CD8-positive, alpha-beta memory T cell (primary cell): ENCODE measurements around the gene MEF2B. TPM values are rescaled to one million over a fixed set of nuclear protein-coding genes. Genes with fewer than 3 reads are reported as not detected.

ENCODE experiments used
- CTCF ChIA-PET: fragments of 350-600 bp; sonication (Branson Sonifier 250); formaldehyde crosslinking; loops from one replicate; lab custom pipeline; 2021; ENCODE audit warnings: antibody characterized with exemption; lab: Charles Lee
- POLR2A ChIA-PET: fragments of 350-600 bp; sonication (Branson Sonifier 250); formaldehyde crosslinking; loops from one replicate; lab custom pipeline; 2021; ENCODE audit warnings: antibody characterized with exemption; lab: Charles Lee
- DNase-seq, 5 donors: peaks; one replicate each; pipeline versions ENCODE4 v3.0.0 to v3.0.0-alpha.2; 2020 to 2022; ENCODE audit warnings: mixed read lengths in 1 of 5
- H3K27ac ChIP-seq: one replicate; pipeline ENCODE4 v1.7.0; 2013; ENCODE audit warnings: low read depth, mild to moderate bottlenecking, low read length, moderate library complexity
- H3K27me3 ChIP-seq: 2 replicates; pipeline ENCODE4 v1.7.0; 2013; ENCODE audit warnings: low read length, mild to moderate bottlenecking; ENCODE audit not compliant: insufficient read depth, poor library complexity, severe bottlenecking
- H3K36me3 ChIP-seq: 2 replicates; pipeline ENCODE4 v1.7.0; 2013; ENCODE audit warnings: mild to moderate bottlenecking, low read length, moderate library complexity; ENCODE audit not compliant: insufficient read depth
- H3K4me1 ChIP-seq: 2 replicates; pipeline ENCODE4 v1.7.0; 2013; ENCODE audit warnings: mild to moderate bottlenecking, low read length, moderate library complexity; ENCODE audit not compliant: insufficient read depth
- H3K4me3 ChIP-seq: 2 replicates; pipeline ENCODE4 v1.7.0; 2013; ENCODE audit warnings: mild to moderate bottlenecking, low read length
- H3K9me3 ChIP-seq: 2 replicates; pipeline ENCODE4 v1.7.0; 2013; ENCODE audit warnings: mild to moderate bottlenecking, low read length
- H3K27ac Mint-ChIP-seq, 8 donors: one replicate each; pipeline ENCODE4 v1.8.0; 2020 to 2021; ENCODE audit warnings: mixed read lengths in 8 of 8, mild to moderate bottlenecking in 6 of 8, inconsistent platforms in 3 of 8, moderate library complexity in 3 of 8
- H3K27me3 Mint-ChIP-seq, 2 donors: one replicate each; pipeline ENCODE4 v1.8.0; 2020 to 2021; ENCODE audit warnings: mixed read lengths in 2 of 2, mild to moderate bottlenecking in 1 of 2, moderate library complexity in 1 of 2
- H3K36me3 Mint-ChIP-seq, 3 donors: one replicate each; pipeline ENCODE4 v1.8.0; 2020 to 2021; ENCODE audit warnings: mixed read lengths in 3 of 3, inconsistent platforms in 1 of 3, mild to moderate bottlenecking in 1 of 3
- H3K4me1 Mint-ChIP-seq, 3 donors: one replicate each; pipeline ENCODE4 v1.8.0; 2020 to 2021; ENCODE audit warnings: mixed read lengths in 3 of 3, inconsistent platforms in 1 of 3, mild to moderate bottlenecking in 1 of 3
- H3K4me3 Mint-ChIP-seq, 7 donors: one replicate each; pipeline ENCODE4 v1.8.0; 2020 to 2021; ENCODE audit warnings: mixed read lengths in 7 of 7, mild to moderate bottlenecking in 6 of 7, moderate library complexity in 4 of 7, inconsistent platforms in 2 of 7
- H3K9me3 Mint-ChIP-seq, 5 donors: one replicate each; pipeline ENCODE4 v1.8.0; 2020 to 2022; ENCODE audit warnings: mixed read lengths in 5 of 5, mild to moderate bottlenecking in 3 of 5, moderate library complexity in 2 of 5, inconsistent platforms in 1 of 5
- polyA plus RNA-seq: library from polyadenylated mRNA; unstranded; fragments of 300-500 nt; fragmentation: Illumina TruSeq; gene quantifications from one replicate; pipeline ENCODE4 v1.2.3, GENCODE V29; 2021
- total RNA-seq, 2 experiments: library from RNA; stranded (reverse); gene quantifications; one replicate each; pipeline ENCODE4 v1.2.3, GENCODE V29; 2021

Gene MEF2B
- total RNA-seq (1 to 10 TPM; 1.5 to 2.0 TPM), polyA plus RNA-seq (not detected)

- H3K36me3 ChIP-seq, result no peaks in the 10 kb centered on the region
- Mint-ChIP-seq H3K4me1 (peaks cover 14 to 20% (median 15%) of the 10 kb centered on the region in 3 donors), H3K4me3 (peak within 1 kb of the TSS in 6 of 7 donors; percentile 52 to 90 (median 65)), H3K9me3 (no peaks in the 10 kb centered on the region), H3K27ac (peak within 1 kb of the TSS in 3 of 8 donors; percentile 22 to 64 (median 36)), H3K36me3 (peaks cover 0 to 3% (median 3%) of the 10 kb centered on the region in 3 donors), H3K27me3 (peaks cover 3 to 8% of the 10 kb centered on the region in 2 donors)
- ChIA-PET CTCF (no interaction called here), POLR2A (no interaction called here)
- H3K27me3 ChIP-seq, result no peaks in the 10 kb centered on the region
- DNase-seq, result peak; percentile 51 to 80 (median 63)
- no peaks in the 10 kb centered on the region for H3K9me3 ChIP-seq
- no peak within 1 kb of the TSS for H3K27ac ChIP-seq
- H3K4me3 ChIP-seq, result peak within 1 kb of the TSS; percentile 36
- H3K4me1 ChIP-seq, result peaks cover 8% of the 10 kb centered on the region
These were observed at the start of gene MEF2B for GRCh38 chr19:19170053-19170872. Gene MEF2B, minus strand, starts transcription at chr19:19170263. Its CDS starts 19,528 bp downstream, at chr19:19150735.

- CTCF ChIA-PET, result no interaction called here
- H3K4me3 Mint-ChIP-seq, result no peak overlapping the region
- peaks cover 17 to 30% of the 10 kb centered on the region in 2 donors for H3K27me3 Mint-ChIP-seq
These were observed 48.8 kb upstream of the MEF2B start for GRCh38 chr19:19218911-19219310.

GRCh38 chr19:19217099-19217498 is 47.0 kb upstream of the MEF2B start:
- peaks cover 23 to 44% of the 10 kb centered on the region in 2 donors for H3K27me3 Mint-ChIP-seq
- no peaks in the 10 kb centered on the region for H3K36me3 ChIP-seq
- POLR2A ChIA-PET, result no interaction called here
- peaks cover 23% of the 10 kb centered on the region for H3K27me3 ChIP-seq
- H3K36me3 Mint-ChIP-seq, result peaks cover 0 to 9% (median 0%) of the 10 kb centered on the region in 3 donors
- H3K9me3 Mint-ChIP-seq, result no peaks in the 10 kb centered on the region
- no peaks in the 10 kb centered on the region for H3K4me1 ChIP-seq
- no peak overlapping the region for H3K4me3 ChIP-seq
- no peak overlapping the region for H3K4me3 Mint-ChIP-seq
- H3K27ac Mint-ChIP-seq, result no peak overlapping the region
- no peaks in the 10 kb centered on the region for H3K9me3 ChIP-seq
- CTCF ChIA-PET, result no interaction called here
- H3K4me1 Mint-ChIP-seq, result peaks cover 0 to 4% (median 0%) of the 10 kb centered on the region in 3 donors
- DNase-seq, result no peak
- H3K27ac ChIP-seq, result no peak overlapping the region

More at GRCh38 chr19:19218911-19219310, 48.8 kb upstream of the MEF2B start:
- Histone ChIP-seq H3K4me3 (no peak overlapping the region), H3K4me1 (no peaks in the 10 kb centered on the region), H3K27me3 (peaks cover 7% of the 10 kb centered on the region), H3K9me3 (no peaks in the 10 kb centered on the region), H3K27ac (no peak overlapping the region), H3K36me3 (no peaks in the 10 kb centered on the region)
- H3K9me3 Mint-ChIP-seq, result no peaks in the 10 kb centered on the region
- no peak overlapping the region for H3K27ac Mint-ChIP-seq
- POLR2A ChIA-PET, result no interaction called here
- H3K4me1 Mint-ChIP-seq, result peaks cover 0 to 3% (median 0%) of the 10 kb centered on the region in 3 donors
- peaks cover 0 to 9% (median 0%) of the 10 kb centered on the region in 3 donors for H3K36me3 Mint-ChIP-seq
- DNase-seq, result no peak

DNA sequence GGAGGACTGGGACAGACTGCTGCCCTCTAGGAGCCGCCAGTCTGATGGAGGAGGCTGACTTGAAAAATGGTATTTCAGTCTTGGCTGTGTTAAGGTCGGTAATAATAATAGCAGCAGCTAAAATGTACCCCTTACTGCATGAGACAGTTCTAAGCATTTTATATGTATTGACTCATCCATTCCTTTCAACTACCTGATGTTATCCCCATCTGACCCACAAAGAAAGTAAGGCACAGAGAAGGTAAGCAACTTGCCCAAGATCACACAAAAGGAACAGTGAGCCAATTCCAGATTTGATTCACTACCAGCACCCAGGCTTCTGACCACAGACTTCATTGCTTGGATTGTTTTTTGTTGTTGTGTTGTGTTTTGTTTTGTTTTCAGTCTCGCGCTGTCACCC is 45.7 kb upstream of the MEF2B start:
- Mint-ChIP-seq H3K9me3 (no peaks in the 10 kb centered on the region), H3K27me3 (peaks cover 31 to 50% of the 10 kb centered on the region in 2 donors), H3K4me3 (no peak overlapping the region), H3K36me3 (peaks cover 0 to 9% (median 0%) of the 10 kb centered on the region in 3 donors), H3K27ac (no peak overlapping the region), H3K4me1 (peaks cover 0 to 4% (median 0%) of the 10 kb centered on the region in 3 donors)
- Histone ChIP-seq H3K4me1 (no peaks in the 10 kb centered on the region), H3K27ac (no peak overlapping the region), H3K4me3 (no peak overlapping the region), H3K36me3 (no peaks in the 10 kb centered on the region), H3K27me3 (peaks cover 28% of the 10 kb centered on the region), H3K9me3 (no peaks in the 10 kb centered on the region)
- ChIA-PET POLR2A (no interaction called here), CTCF (no interaction called here)
- DNase-seq, result no peak

GRCh38 chr19:19214892-19215291 is 44.8 kb upstream of the MEF2B start:
- no peak overlapping the region for H3K27ac Mint-ChIP-seq
- Histone ChIP-seq H3K4me3 (no peak overlapping the region), H3K36me3 (no peaks in the 10 kb centered on the region), H3K4me1 (no peaks in the 10 kb centered on the region), H3K27me3 (peaks cover 28% of the 10 kb centered on the region), H3K27ac (no peak overlapping the region), H3K9me3 (no peaks in the 10 kb centered on the region)
- no peak overlapping the region for H3K4me3 Mint-ChIP-seq
- H3K36me3 Mint-ChIP-seq, result peaks cover 0 to 9% (median 0%) of the 10 kb centered on the region in 3 donors
- H3K27me3 Mint-ChIP-seq, result peaks cover 36 to 54% of the 10 kb centered on the region in 2 donors
- H3K9me3 Mint-ChIP-seq, result no peaks in the 10 kb centered on the region
- peaks cover 0 to 4% (median 0%) of the 10 kb centered on the region in 3 donors for H3K4me1 Mint-ChIP-seq
- no peak for DNase-seq
- ChIA-PET CTCF (interaction anchor here (1.8 kb wide), 1 partner anchor 10 kb away, joined by 7 read pairs; no protein-coding TSS in a partner anchor), POLR2A (no interaction called here)

- Mint-ChIP-seq H3K27ac (no peak overlapping the region), H3K4me3 (no peak overlapping the region), H3K36me3 (peaks cover 0 to 9% (median 0%) of the 10 kb centered on the region in 3 donors), H3K27me3 (peaks cover 40 to 54% of the 10 kb centered on the region in 2 donors), H3K9me3 (no peaks in the 10 kb centered on the region), H3K4me1 (peaks cover 0 to 4% (median 0%) of the 10 kb centered on the region in 3 donors)
- Histone ChIP-seq H3K27me3 (peaks cover 28% of the 10 kb centered on the region), H3K9me3 (no peaks in the 10 kb centered on the region), H3K36me3 (no peaks in the 10 kb centered on the region), H3K4me1 (no peaks in the 10 kb centered on the region), H3K4me3 (no peak overlapping the region), H3K27ac (no peak overlapping the region)
- DNase-seq, result no peak
- POLR2A ChIA-PET, result no interaction called here
- CTCF ChIA-PET, result interaction anchor here (1.8 kb wide), 1 partner anchor 11 kb away, joined by 7 read pairs; no protein-coding TSS in a partner anchor
These were observed 44.1 kb upstream of the MEF2B start for GRCh38 chr19:19214159-19214490.

GRCh38 chr19:19213426-19214158 is 43.5 kb upstream of the MEF2B start:
- Mint-ChIP-seq H3K4me3 (no peak overlapping the region), H3K4me1 (peaks cover 0 to 4% (median 0%) of the 10 kb centered on the region in 3 donors), H3K27ac (no peak overlapping the region), H3K9me3 (no peaks in the 10 kb centered on the region), H3K36me3 (peaks cover 0 to 9% (median 0%) of the 10 kb centered on the region in 3 donors), H3K27me3 (peaks cover 41 to 54% of the 10 kb centered on the region in 2 donors)
- Histone ChIP-seq H3K4me3 (no peak overlapping the region), H3K27me3 (peaks cover 28% of the 10 kb centered on the region), H3K9me3 (no peaks in the 10 kb centered on the region), H3K4me1 (no peaks in the 10 kb centered on the region), H3K27ac (no peak overlapping the region), H3K36me3 (no peaks in the 10 kb centered on the region)
- DNase-seq, result no peak
- CTCF ChIA-PET, result interaction anchor here (1.8 kb wide), 1 partner anchor 11 kb away, joined by 7 read pairs; no protein-coding TSS in a partner anchor
- POLR2A ChIA-PET, result no interaction called here
